GM19372 (cell line): Measurements from ENCODE around the gene HS3ST4.

Experiments used
- ATAC-seq: cut with Tn5 transposase; IDR thresholded peaks from one replicate; pipeline ENCODE4 v1.9.1; 2021; ENCODE audit warnings: mild to moderate bottlenecking, low read depth, moderate library complexity; ENCODE audit not compliant: unreplicated experiment

The HS3ST4 gene

GRCh38 chr16:26155221-26155620 is 463.5 kb downstream of the HS3ST4 start:
- no peak for ATAC-seq

GRCh38 chr16:26157319-26157718 is 465.6 kb downstream of the HS3ST4 start:
- ATAC-seq = no peak

GRCh38 chr16:26158142-26158759 is 466.5 kb downstream of the HS3ST4 start:
- no peak for ATAC-seq

- ATAC-seq = no peak
These were observed 469.9 kb downstream of the HS3ST4 start for GRCh38 chr16:26161461-26162180.

GRCh38 chr16:26169473-26169872 is 477.7 kb downstream of the HS3ST4 start:
- ATAC-seq = no peak

- ATAC-seq = no peak
These were observed 484.2 kb downstream of the HS3ST4 start for GRCh38 chr16:26175944-26176343.

GRCh38 chr16:26177438-26177837 is 485.7 kb downstream of the HS3ST4 start:
- ATAC-seq = no peak

GRCh38 chr16:26178298-26178697 is 486.5 kb downstream of the HS3ST4 start:
- ATAC-seq = no peak

- no peak for ATAC-seq
These were observed 494.4 kb downstream of the HS3ST4 start for GRCh38 chr16:26186091-26186615.
